ENCODE data around the gene L3MBTL1.
A peak's percentile ranks its signal among the peaks of the same experiment; 100 is the strongest.

The L3MBTL1 gene

GRCh38 chr20:43508106-43508505, 609 bp downstream of the L3MBTL1 start:
- no peak for DNase-seq

- DNase-seq, result no peak
Observed at GRCh38 chr20:43508604-43509040, 1.1 kb downstream of the L3MBTL1 start.

- DNase-seq, result no peak
Observed at GRCh38 chr20:43511879-43512278, 4.4 kb downstream of the L3MBTL1 start.

- DNase-seq, result no peak
Observed at GRCh38 chr20:43513372-43513930, 6.0 kb downstream of the L3MBTL1 start.

GRCh38 chr20:43513931-43514647, 6.6 kb downstream of the L3MBTL1 start:
- DNase-seq, result peak; percentile 89

- no peak for DNase-seq
Observed at GRCh38 chr20:43514648-43514999, 7.1 kb downstream of the L3MBTL1 start.

GRCh38 chr20:43515628-43516027, 8.1 kb downstream of the L3MBTL1 start:
- DNase-seq, result no peak

GRCh38 chr20:43516251-43516824, 8.8 kb downstream of the L3MBTL1 start:
- no peak for DNase-seq

GRCh38 chr20:43520074-43520630, 12.7 kb downstream of the L3MBTL1 start:
- DNase-seq, result no peak

- no peak for DNase-seq
Observed at GRCh38 chr20:43525021-43525420, 17.5 kb downstream of the L3MBTL1 start.

GRCh38 chr20:43528258-43528875, 20.9 kb downstream of the L3MBTL1 start:
- no peak for DNase-seq

- no peak for DNase-seq
Observed at GRCh38 chr20:43529051-43529450, 21.6 kb downstream of the L3MBTL1 start.

- DNase-seq, result no peak
Observed at GRCh38 chr20:43529457-43530153, 22.1 kb downstream of the L3MBTL1 start.

GRCh38 chr20:43530321-43531090, 23.0 kb downstream of the L3MBTL1 start:
- no peak for DNase-seq

- DNase-seq, result no peak
Observed at GRCh38 chr20:43531091-43531443, 23.6 kb downstream of the L3MBTL1 start.

GRCh38 chr20:43532416-43533055, 25.0 kb downstream of the L3MBTL1 start:
- no peak for DNase-seq

GRCh38 chr20:43533060-43533459, 25.6 kb downstream of the L3MBTL1 start:
- no peak for DNase-seq

GRCh38 chr20:43534016-43534415, 26.5 kb downstream of the L3MBTL1 start:
- no peak for DNase-seq

GRCh38 chr20:43534791-43535350, 27.4 kb downstream of the L3MBTL1 start:
- no peak for DNase-seq

GRCh38 chr20:43535370-43536004, 28.0 kb downstream of the L3MBTL1 start:
- DNase-seq, result no peak

All from NCI-H1417 treated with DMSO at 0.1 percent for 48 hours (cell line).